Endothelial cell (in vitro differentiated cells): Measurements from ENCODE around the gene IFI44. TPM values are rescaled to one million over a fixed set of nuclear protein-coding genes. Genes with fewer than 3 reads are reported as not detected.

Experiments
- DNase-seq: peaks from one replicate; pipeline ENCODE4 v3.0.0; 2021; ENCODE audit warnings: low spot score
- H3K27ac Mint-ChIP-seq: one replicate; pipeline ENCODE4 v1.8.0; 2021; ENCODE audit warnings: mixed read lengths, inconsistent platforms; ENCODE audit not compliant: unreplicated experiment
- H3K27me3 Mint-ChIP-seq: one replicate; pipeline ENCODE4 v1.8.0; 2021; ENCODE audit warnings: mild to moderate bottlenecking, moderate library complexity, mixed read lengths, inconsistent platforms; ENCODE audit not compliant: unreplicated experiment
- H3K36me3 Mint-ChIP-seq: one replicate; pipeline ENCODE4 v1.8.0; 2021; ENCODE audit warnings: mild to moderate bottlenecking, low read depth, mixed read lengths, inconsistent platforms; ENCODE audit not compliant: unreplicated experiment
- H3K4me1 Mint-ChIP-seq: one replicate; pipeline ENCODE4 v1.8.0; 2021; ENCODE audit warnings: mild to moderate bottlenecking, mixed read lengths, inconsistent platforms; ENCODE audit not compliant: unreplicated experiment
- H3K4me3 Mint-ChIP-seq: one replicate; pipeline ENCODE4 v1.8.0; 2021; ENCODE audit warnings: mild to moderate bottlenecking, mixed read lengths, inconsistent platforms; ENCODE audit not compliant: unreplicated experiment
- H3K9me3 Mint-ChIP-seq: one replicate; pipeline ENCODE4 v1.8.0; 2021; ENCODE audit warnings: mixed read lengths, inconsistent platforms; ENCODE audit not compliant: unreplicated experiment
- total RNA-seq: library from RNA; stranded (reverse); fragmentation: NEBNext Ultra II Directional; extraction: Animal tissue kit (Norgen Biotek cat#: 25700); gene quantifications from one replicate; pipeline ENCODE4 v1.2.1, GENCODE V29; 2021; ENCODE audit not compliant: unreplicated experiment
- TF ChIP-seq, protein P1 (sequence below): fragments of 200-600 bp; sonication (generic); IDR thresholded peaks from one replicate; pipeline ENCODE4 v1.5.0; 2021; ENCODE audit warnings: antibody characterized with exemption; ENCODE audit not compliant: unreplicated experiment

Gene IFI44
- total RNA-seq, 1 donor from 2014 or later, result 0.69 TPM

DNA sequence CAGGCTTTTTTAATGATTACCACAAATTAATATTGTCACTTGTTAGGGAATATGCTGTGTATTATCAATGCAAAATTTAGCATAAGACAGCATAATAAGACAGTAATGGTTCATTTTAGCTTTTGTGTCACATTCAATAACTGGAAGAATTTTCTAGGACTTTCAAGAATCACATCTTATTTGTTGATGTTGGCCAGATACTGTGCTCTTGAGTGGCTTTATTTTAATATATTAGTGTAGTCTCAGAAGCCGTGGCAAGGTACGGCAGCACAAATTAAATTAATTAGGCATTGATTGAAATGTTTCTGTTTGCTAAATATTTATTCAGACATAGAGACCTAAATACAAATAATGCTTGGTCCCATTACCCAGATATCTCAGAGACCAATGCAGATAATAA lies 19.0 kb upstream of the IFI44 start:
- no peaks in the 10 kb centered on the region for H3K27me3 Mint-ChIP-seq
- no peak overlapping the region for H3K4me3 Mint-ChIP-seq
- H3K9me3 Mint-ChIP-seq, result no peaks in the 10 kb centered on the region
- no peaks in the 10 kb centered on the region for H3K36me3 Mint-ChIP-seq
- DNase-seq, result no peak
- TF ChIP-seq, protein P1, sequence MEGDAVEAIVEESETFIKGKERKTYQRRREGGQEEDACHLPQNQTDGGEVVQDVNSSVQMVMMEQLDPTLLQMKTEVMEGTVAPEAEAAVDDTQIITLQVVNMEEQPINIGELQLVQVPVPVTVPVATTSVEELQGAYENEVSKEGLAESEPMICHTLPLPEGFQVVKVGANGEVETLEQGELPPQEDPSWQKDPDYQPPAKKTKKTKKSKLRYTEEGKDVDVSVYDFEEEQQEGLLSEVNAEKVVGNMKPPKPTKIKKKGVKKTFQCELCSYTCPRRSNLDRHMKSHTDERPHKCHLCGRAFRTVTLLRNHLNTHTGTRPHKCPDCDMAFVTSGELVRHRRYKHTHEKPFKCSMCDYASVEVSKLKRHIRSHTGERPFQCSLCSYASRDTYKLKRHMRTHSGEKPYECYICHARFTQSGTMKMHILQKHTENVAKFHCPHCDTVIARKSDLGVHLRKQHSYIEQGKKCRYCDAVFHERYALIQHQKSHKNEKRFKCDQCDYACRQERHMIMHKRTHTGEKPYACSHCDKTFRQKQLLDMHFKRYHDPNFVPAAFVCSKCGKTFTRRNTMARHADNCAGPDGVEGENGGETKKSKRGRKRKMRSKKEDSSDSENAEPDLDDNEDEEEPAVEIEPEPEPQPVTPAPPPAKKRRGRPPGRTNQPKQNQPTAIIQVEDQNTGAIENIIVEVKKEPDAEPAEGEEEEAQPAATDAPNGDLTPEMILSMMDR, result no peak
- H3K4me1 Mint-ChIP-seq, result no peaks in the 10 kb centered on the region
- no peak overlapping the region for H3K27ac Mint-ChIP-seq

DNA sequence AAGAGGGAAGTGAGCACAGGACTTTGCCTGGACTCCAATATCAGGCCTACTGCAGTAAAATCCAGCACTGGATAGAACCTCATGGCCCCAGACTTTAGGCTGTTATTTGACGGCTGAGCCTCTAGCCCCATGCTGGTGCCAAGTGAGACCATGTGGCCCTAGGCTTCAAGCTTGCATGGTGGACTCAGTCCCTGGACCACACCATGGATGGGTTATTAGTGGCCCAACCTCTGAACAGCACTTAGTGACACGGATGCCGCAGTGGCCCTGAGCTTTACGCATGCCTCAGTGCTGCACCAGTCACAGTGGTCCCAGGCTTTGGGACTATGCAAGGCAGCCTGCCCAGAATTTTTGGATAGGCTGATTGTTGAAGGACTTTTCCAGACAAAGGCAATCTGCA lies 16.4 kb upstream of the IFI44 start:
- TF ChIP-seq, protein P1, result no peak
- no peak for DNase-seq
- H3K9me3 Mint-ChIP-seq, result no peaks in the 10 kb centered on the region
- no peak overlapping the region for H3K4me3 Mint-ChIP-seq
- no peaks in the 10 kb centered on the region for H3K4me1 Mint-ChIP-seq
- no peaks in the 10 kb centered on the region for H3K27me3 Mint-ChIP-seq
- no peaks in the 10 kb centered on the region for H3K36me3 Mint-ChIP-seq
- no peak overlapping the region for H3K27ac Mint-ChIP-seq

DNA sequence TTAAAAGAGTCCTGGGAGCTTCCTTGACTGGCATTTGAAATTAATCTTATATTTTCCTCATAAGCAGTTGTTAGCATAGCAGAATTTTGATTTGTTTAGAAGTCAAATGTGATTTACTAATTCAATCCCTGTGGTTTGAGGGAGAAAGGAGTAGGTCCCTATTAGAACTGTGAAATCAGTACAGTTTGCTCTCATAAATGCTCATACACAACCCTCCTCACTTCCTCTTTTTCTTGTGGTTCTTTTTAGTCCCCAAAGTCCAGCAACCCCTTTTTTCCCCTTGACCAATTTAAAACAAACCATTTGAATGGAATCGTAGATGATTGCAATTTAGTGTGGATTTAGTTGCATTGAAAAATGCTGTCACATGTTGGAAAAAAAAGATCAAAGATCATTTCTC lies 9.2 kb upstream of the IFI44 start:
- DNase-seq, result no peak
- Mint-ChIP-seq H3K27me3 (no peaks in the 10 kb centered on the region), H3K27ac (no peak overlapping the region), H3K9me3 (peaks cover under 1% of the 10 kb centered on the region), H3K4me3 (no peak overlapping the region), H3K4me1 (no peaks in the 10 kb centered on the region), H3K36me3 (no peaks in the 10 kb centered on the region)
- TF ChIP-seq, protein P1, result no peak

DNA sequence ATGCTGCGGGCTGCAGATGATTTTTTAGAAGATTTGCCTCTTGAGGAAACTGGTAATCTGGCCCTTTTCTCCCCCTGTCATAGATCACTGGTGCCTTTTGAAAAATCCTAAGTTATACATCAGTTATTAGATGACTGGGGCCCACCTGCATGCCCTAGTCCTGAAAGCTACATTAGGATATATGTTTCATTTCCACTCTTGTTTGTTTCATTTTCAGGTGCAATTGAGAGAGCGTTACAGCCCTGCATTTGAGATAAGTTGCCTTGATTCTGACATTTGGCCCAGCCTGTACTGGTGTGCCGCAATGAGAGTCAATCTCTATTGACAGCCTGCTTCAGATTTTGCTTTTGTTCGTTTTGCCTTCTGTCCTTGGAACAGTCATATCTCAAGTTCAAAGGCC lies 8.1 kb upstream of the IFI44 start:
- no peaks in the 10 kb centered on the region for H3K27me3 Mint-ChIP-seq
- no peak for DNase-seq
- peaks cover 3% of the 10 kb centered on the region for H3K4me1 Mint-ChIP-seq
- TF ChIP-seq, protein P1, result no peak
- no peak overlapping the region for H3K27ac Mint-ChIP-seq
- peaks cover 4% of the 10 kb centered on the region for H3K9me3 Mint-ChIP-seq
- H3K4me3 Mint-ChIP-seq, result no peak overlapping the region
- no peaks in the 10 kb centered on the region for H3K36me3 Mint-ChIP-seq

DNA sequence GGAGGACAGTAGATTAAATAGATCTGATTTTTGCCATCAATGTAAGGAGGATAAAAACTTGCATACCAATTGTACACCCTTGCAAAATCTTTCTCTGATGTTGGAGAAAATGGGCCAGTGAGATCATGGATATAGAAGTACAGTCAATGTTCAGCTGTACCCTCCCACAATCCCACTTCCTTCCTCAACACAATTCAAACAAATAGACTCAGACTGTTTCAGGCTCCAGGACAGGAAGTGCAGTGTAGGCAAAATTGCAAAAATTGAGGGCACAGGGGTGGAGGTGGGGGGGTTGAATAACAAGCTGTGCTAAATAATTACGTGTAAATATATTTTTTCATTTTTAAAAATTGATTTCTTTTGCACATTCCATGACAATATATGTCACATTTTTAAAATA lies 3.9 kb upstream of the IFI44 start:
- Mint-ChIP-seq H3K9me3 (peaks cover 7% of the 10 kb centered on the region), H3K27me3 (no peaks in the 10 kb centered on the region), H3K27ac (no peak overlapping the region), H3K4me3 (no peak overlapping the region), H3K4me1 (peaks cover 3% of the 10 kb centered on the region), H3K36me3 (peaks cover 4% of the 10 kb centered on the region)
- DNase-seq, result no peak
- TF ChIP-seq, protein P1, result no peak
